GM19328 (cell line): Measurements from ENCODE around the gene GFOD1.
"Not testable (repeated sequence)": the region's sequence is repeated elsewhere in the genome, so short reads cannot be mapped to it uniquely, and the experiment has no call there.

Experiments used
- ATAC-seq: cut with Tn5 transposase; IDR thresholded peaks from one replicate; pipeline ENCODE4 v1.9.1; 2021; ENCODE audit warnings: mild to moderate bottlenecking, moderate library complexity; ENCODE audit not compliant: unreplicated experiment

GFOD1 gene

DNA sequence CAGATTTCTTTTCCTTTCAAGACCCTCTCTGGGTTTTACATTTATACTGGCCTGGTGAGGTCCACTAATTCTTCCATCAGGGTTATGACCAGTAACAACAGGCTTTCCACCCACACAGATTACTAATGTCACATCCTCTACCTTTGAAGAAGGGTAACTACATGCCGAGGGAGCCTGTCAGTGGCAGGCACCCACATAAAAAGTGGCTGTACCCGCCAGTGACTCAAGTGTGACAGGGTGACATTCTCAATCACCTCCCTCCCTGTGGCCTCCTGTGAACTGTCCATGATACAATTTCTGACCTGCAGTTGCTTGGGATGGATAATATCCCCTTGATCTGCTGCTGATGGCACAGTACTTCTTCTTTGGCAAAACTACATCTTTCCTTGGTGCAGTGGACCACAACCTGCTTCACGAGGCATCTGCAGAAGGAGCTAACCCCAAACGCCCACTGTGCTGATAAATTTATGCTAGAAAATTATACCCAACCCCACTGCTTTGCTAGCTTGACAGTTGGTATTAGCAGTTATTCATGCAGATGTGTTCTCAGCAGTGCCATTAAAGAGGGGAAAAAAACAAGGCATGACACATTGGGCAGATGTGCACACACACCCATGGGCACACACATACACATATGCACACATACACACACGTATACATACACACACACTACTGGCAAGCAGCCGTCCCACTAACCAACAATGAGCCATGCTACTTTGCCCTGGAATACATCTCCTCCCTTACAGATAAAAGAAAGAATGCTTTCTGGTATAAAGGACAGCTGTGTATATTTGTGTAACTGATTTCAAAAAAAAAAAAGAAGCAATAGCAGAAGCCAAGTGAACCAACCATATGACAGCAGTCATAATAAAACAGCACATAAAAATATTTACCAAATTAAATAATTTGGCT lies 20.8 kb downstream of the GFOD1 start:
- no peak for ATAC-seq

- no peak for ATAC-seq
Observed at GRCh38 chr6:13465734-13466133, 21.7 kb downstream of the GFOD1 start.

DNA sequence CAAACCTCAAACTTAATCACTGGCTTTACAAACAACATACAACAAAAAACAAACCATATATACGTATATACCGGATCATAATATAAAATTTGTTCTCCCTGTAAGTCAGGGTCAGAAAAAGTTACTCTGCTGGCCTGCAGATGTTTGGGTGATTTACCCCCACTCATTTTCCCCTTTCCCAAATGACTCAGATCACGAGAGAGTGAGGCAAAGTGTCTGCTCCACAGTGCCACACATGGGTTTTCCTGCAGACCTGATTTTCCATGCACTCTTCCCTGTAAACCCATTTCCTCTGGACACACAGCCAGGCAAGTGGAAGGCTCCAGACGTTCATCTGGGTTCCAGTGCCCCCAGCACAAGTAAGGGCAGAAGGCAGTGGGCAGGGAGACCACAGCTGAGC lies 23.5 kb downstream of the GFOD1 start:
- no peak for ATAC-seq

- no peak for ATAC-seq
Observed at GRCh38 chr6:13463328-13463717, 24.1 kb downstream of the GFOD1 start.

DNA sequence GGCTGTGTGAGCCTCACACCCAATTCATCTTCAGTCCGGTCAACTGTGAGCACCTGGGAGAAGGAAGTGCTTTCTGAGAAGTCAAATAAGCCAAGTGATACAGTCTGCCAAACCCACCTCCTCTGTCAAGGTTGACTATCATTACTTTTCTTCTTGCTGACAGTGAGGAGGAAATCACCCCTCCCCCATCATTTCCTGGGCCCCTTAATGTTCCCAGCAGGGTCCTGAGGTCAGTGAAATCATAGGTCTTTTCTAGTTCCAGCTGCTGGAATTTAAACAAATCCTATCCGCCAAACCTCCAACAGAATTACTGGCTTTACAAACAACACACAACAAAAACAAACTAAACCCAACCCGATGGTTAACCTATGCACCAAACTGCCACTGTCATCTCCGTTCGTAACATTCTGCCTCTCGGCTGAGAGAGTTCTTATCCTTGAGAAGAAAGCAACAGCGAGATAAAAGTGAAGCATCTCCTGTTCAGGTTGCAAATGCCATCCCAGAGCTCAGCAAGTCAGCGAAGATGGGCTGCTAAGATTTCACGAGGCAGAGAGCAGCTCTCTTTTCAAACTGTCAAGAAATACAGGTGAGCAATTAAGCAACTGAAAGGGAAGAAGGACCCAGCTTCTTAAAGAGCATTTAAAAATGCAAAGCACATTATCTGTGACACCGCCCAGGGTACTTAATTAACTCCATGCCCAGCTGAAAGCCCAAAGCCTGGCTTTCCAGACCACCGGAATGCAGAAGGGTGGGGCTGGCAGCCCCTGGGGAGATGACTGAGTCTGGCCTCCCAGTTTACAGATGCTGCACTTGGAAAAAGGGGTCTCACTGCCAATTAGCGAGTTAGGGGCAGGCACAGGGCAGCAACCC lies 24.7 kb downstream of the GFOD1 start:
- no peak for ATAC-seq

DNA sequence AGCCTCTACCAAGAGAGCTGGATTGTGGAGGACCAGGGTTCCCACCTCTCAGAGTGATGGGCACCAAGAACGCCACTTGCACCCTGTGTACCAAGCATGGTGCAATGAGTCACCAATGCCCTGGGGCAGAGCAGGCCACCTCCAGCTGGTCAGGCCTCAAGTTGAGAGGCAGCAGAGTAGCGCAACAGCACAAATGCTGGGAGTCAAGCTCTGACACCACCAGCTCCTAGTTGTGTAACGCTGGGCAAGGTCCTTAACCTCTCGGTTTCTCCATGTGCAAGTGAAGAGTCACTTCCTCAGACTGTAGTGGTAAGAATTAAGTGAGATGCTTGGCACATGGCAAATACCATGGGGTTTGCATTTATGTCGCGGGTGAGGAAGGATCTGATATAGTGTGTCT lies 25.6 kb downstream of the GFOD1 start:
- no peak for ATAC-seq

DNA sequence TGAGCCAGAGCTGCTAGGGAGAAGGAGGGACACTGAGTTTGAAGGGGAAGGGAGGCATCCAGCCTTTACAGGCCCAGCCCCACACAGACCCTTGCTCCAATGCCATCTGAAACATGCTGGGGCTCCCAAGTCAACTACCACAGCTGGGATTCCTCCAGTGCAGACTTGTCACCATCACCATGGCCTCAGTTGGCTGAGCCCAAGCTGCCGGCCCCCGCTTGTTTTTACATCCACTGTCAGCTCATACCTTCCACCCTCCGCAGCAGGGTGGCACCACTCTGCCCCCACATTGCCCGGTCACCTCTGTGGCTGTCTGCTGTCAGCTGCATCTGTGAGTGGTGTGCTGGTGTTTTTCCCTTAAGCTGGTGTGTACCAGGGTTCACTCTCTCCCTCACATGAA lies 26.1 kb downstream of the GFOD1 start:
- no peak for ATAC-seq

DNA sequence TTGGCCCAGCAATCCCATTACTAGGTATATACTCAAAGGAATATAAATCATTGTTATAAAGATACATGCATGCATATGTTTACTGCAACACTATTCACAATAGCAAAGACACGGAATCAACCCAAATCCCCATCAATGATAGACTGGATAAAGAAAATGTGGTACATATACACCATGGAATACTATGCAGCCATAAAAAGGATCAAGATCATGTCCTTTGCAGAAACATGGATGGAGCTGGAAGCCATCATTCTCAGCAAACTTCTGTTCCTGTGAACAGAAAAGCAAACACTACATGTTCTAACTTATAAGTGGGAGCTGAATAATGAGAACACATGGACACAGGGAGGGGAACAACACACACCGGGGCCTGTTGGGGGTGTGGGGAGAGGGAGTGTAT lies 27.1 kb downstream of the GFOD1 start:
- not testable (repeated sequence) for ATAC-seq

DNA sequence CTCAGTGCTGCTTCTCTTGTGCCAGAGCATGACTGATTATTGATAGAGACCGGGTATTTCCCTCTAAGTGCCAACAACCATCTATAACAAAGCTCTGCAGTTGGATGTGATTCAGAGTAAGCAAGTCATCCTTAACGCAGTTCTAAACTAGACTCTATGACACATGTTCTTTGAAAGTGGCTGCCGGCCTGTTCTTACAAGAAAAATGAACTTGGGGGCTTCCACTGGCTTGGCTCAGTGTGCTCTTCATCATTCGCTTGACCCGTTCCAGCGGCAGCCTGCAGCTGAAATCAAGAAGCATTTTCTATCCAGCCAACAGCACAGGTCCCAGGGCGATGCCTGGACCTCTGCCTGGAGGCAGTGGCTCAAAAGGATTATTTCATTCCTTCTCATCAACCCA lies 29.8 kb downstream of the GFOD1 start:
- ATAC-seq: no peak

DNA sequence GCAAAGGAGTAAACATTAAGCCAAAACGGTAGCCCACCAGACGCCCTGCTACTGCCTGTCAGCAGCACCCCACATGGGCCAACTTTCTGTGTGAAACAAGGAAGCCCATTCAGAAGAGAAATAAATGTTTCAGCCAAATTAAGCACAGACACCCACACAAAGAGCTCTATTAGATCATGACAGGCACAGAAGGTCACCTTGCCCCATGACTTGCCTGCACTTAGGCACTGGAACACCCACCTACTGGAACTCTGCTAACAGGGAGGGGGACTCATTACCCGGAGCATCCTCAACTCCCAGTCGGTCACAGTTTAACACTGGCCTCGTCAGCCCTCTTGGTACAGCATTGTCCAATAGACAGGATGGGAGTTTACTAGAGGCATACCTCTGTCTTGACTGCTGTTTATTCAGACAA lies 31.8 kb downstream of the GFOD1 start:
- no peak for ATAC-seq

DNA sequence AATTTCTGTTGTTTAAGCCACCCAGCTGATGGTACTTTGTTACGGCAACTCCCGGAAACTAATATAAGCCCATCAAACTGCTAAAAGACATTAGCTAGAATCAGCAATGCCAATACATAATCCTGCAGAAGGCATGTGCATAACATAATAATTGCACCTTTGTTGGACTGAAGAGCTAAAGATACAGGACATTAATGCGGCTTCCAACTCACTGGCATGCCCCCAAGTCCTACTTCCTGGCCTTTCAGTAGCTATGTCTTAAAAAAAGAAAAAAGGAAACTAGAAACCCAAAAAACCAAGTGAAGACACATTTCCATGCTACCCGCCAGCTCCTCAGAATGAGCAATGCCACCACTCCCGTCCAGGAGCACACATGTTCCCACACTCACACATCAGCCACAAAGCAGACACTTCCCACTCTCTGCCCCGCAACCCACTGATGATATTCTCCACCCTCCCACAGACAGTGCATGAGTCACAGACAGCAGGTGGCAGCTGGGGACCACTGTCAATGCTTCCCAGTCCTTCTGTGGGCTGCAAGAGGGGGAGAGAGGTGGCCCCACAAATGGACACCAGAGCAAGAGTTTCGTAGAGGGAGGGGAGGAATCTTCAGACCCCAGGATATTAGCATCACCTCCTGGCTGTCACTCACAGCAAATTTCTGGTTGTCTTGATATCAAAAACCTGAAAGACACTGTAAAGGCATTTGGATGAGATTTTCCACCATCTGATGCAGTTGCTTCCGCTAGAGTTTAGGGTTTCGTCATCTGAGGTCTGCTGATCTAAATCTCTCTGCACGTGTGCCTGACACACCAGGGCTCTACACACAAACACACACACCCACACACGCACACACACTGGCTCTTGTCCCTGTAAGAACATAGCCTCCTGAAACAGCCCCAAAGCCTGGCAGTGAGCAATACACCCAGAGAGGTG lies 32.8 kb downstream of the GFOD1 start:
- ATAC-seq: no peak

- ATAC-seq: no peak
Observed at GRCh38 chr6:13453771-13454251, 33.6 kb downstream of the GFOD1 start.

DNA sequence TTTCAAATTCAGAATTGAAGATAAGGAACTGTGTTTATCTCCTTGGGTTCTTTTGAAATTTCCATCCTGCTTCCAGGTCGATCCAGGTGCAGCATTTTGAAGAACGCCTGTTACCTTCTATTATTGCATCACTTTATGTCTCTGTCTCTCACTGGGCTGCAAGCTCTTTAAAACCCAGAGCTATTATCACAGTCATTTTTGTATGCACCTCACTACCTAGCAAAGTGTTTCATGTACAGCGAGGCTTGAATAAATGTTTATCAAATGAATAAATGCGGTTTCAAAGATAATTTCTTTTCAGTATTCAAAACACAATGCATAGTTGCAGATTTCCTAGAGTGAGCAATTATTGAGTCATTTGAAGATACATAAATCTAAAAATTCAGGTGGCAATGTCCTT lies 34.2 kb downstream of the GFOD1 start:
- no peak for ATAC-seq

- no peak for ATAC-seq
Observed at GRCh38 chr6:13452346-13453117, 34.9 kb downstream of the GFOD1 start.

DNA sequence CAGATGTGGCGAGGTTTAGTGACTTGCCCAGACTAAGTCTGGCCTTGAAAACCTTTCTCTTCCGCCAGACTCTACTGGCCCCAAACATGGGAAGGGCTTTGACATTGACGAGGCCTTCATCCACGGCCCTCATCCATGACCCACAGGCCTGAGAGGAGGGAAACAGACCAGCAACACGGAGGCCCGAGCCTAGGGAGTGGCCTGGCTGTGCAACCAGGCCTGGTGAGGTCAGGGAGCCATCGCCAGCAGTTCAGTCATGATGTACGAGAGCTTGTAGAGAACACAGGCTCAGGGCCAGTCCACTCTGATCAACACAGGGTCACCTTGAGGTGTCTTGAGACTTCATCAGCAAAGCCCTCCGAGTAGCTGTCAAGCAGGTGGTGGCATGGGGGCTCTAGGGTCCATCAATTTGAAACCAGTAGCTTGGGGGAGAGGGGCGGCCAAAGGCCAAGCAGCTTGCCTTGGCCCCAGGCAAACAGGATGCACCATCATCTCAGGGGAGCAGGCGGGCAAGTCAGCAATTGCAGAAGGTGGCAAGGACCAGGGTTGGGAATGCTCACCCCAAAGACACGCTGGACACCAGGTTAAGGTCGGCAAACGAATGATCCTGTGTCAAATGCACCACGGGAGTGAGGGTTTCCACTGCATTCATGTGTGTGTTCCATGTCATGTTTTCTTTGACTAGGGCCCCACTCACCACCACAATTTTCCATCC lies 36.1 kb downstream of the GFOD1 start:
- no peak for ATAC-seq

DNA sequence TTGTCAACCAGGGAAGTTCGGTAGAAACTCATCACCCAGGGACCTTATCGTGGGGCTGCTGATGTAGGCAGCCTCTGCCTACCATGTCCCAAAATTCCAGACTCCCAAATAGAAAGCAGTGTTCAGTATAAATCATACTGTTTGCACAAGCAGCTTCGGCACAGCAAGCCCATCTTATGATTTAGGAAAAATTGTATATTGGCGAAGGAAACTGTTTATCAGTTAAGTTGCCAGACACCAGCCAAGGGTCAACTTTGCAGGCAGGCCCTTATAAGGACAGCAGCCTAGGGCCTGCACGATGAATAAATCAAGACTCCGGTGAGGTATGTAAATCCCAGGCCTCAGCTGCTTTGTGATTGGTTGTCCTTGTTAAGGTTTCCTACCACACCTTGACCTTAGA lies 36.8 kb downstream of the GFOD1 start:
- no peak for ATAC-seq

DNA sequence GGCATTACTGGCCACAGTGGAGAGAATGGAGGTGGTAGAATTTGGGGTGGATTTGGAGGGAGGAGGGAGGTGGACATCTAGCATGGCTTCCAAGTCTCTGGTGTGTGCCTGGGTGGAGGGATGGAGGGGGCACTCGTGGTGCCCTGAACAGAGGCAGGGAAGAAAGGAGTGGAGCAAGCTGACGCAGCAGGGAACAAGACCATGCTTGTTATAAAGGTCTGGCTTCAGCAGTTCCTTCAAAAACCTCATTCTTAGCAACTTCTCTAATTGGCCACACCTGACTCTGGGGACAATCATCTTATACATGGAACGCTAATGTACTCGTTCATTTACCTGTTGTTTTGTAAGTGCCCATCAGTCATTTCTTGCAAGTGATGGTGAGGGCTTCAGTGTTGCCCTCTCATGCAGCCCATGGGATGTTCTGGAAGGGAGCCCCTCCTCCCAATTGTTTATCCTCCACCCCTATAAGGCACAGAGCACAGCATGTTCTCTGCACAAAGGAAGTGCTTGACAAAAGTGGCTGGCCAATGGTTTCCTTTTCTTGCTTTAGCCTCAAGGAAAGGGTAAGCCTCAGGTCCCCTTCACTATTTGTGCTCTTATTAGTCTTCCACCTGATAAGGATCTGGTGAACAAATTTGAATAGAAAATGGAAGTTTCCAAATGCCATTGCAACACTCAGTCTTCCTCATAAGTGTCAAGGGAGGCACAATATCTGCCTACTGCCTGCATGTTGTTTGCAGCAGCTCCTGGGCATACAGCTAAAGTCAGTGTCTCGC lies 39.3 kb downstream of the GFOD1 start:
- ATAC-seq: no peak

DNA sequence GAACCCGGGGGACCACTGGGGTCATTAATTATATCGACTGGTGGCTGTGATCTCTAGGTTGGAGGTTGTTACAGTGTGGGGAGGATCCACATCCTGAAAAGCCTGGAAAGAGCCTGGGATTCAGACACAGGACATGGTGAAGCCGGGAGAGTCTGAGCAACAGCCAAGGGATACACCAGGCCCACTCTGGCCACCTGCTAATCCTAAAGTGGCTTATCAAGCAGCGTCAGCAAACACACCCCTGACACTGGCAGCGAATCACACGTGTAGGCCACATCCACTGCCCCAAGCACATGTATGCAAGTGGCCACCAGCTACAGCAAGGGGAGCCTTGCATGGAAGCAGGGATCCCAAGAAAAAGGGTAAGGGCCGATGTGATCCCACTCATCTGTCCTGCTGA lies 41.0 kb downstream of the GFOD1 start:
- ATAC-seq: no peak

DNA sequence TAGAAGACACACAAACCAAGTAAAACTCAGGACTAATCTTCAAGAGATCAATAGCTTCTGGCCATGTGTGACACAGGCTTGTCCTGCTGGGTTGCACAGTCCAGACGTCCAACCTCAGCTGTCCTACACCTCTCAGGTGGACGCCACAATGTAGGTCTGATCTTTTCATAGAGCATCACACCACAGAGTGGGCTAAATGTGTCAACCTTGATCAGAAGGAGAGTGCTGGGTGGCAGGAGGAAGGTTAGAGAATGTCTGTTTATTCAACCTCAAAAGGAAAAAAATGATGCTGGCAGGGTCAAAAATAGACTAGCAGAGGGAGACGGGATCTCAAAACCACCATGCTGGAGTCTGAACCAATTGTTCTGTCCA lies 41.7 kb downstream of the GFOD1 start:
- ATAC-seq: no peak
